Brain pericyte (primary cell): Measurements from ENCODE around the gene NUDT1.

Experiments
- DNase-seq: peaks from one replicate; pipeline ENCODE4 v3.0.0-alpha.2; 2012; ENCODE audit warnings: low read depth, low spot score

The NUDT1 gene

GRCh38 chr7:2241580-2242540 is at the start of gene NUDT1, which contains the start of gene MRM2:
Gene NUDT1, plus strand, starts transcription at chr7:2242226. Its CDS starts 2,349 bp downstream, at chr7:2244575.
Gene MRM2, minus strand, starts transcription at chr7:2242205. Its CDS starts 36 bp downstream, at chr7:2242169.
- DNase-seq, result no peak

GRCh38 chr7:2192831-2193534 is 49.0 kb upstream of the NUDT1 start:
- DNase-seq, result no peak

GRCh38 chr7:2193575-2194305 is 48.3 kb upstream of the NUDT1 start:
- no peak for DNase-seq

DNA sequence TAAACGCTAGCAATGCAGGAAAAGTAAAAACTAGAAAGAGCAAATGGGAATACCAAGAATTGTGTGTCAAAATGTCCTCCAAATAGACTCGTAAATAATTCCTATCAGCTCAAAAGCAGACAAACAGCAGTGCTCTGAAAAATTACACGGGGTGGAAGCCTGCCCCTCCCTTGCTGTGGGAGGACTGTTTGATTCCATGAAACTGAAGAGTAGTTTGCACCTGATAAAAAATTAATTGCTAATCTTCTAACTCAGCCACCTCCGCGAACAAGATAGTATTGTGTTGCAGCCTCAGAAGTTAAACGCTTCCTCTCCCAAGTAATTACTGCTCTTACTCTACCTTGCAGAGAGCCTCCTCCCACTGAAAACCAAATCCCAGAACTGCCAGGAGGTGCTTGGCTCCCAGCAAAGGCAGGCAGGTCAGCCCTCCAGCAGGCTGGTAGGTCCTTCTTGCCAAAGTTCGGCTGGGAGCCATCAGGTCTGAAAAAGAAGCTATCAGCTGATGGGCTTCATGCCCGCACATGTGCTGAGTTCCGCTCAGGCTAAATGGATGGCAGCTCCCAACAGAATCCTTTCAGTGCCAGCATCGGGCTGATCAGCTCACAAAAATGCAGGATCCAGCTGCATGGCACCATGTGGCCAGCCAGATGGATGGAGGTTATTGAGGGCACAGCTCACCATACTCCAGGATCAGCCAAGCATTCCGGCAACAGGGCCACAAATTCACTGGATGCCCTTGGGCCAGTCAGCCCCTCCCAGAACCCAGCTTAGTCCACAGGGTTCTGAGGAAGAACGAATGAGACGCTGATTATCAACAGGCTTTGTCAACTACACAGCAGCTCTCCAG is 46.4 kb upstream of the NUDT1 start:
- no peak for DNase-seq

GRCh38 chr7:2196381-2197378 is 45.3 kb upstream of the NUDT1 start:
- no peak for DNase-seq

DNA sequence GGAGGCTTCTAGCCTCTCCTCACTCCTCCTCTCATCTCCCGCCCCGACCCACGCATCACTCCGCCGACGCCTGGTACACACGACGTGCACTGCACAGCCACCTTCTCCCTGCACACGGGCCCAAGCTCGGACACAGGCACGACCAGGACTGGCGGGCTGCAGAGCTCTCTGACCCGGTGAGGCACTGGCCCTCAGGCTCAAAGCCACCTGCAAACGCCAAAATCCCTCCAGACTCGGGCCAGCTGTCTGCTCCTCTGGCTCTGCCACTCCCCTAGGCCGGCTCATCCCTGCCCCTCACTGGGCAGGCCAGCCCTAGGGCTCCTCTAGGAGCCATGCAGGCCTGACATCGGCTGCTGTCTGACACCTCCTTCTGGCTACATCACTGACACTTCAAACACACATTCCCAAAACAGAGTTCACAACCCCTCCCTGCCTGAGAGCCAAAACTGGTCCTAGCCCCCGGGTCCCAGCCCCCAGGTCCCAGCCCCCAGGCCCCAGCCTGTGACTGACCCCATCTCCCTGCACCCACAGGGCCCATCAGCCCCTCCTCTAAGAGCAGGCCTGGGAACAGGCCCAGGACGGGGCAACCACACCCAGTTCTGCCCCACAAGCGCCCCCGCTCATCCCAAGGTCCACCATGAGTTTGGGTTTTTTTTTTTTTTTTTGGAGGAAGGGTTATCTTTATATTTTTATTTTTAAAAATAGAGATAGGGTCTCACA is 44.4 kb upstream of the NUDT1 start:
- DNase-seq, result no peak

DNA sequence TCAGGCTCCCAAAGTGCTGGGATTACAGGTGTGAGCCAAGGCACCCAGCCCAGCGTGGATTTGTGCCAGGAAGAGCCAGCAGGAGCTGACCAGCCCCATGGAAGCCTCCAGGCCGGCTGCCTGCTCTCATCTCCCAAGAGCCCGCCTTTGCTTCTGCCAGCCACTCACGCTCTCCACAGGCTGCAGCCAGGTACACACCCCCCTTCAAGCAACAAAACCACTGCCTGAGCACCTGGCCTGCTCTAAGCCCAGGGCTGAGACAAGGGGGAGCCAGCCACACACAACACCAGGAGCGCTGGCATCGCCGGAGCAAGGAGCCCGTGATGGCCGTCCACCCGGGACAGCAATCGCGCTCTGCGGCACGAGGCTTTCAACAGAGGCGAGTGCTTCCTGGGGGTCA is 43.8 kb upstream of the NUDT1 start:
- DNase-seq, result no peak

GRCh38 chr7:2198760-2199159 is 43.3 kb upstream of the NUDT1 start:
- no peak for DNase-seq

- DNase-seq, result no peak
These were observed 42.5 kb upstream of the NUDT1 start for GRCh38 chr7:2199528-2199927.

- no peak for DNase-seq
These were observed 42.0 kb upstream of the NUDT1 start for GRCh38 chr7:2199956-2200583.

DNA sequence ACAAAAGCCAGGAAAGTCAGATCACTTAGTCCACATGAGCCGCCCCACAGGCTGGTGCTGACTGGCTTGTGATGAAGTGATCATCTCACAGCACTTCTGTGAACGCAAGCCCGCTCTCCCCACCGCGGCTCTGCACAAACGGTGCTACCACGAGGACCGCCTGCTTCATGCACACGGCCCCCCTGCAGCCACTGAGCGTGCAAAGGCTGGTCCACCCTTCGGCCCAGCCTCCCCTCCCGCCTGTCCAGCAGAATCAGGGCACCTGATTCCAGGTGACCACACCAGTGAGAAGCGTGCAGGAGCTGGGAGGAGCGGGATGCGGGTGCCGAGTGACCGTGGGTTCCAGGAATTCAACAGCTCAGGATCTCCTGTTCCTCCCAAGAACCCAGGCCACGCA is 41.4 kb upstream of the NUDT1 start:
- DNase-seq, result no peak

GRCh38 chr7:2201128-2201527 is 40.9 kb upstream of the NUDT1 start:
- no peak for DNase-seq

DNA sequence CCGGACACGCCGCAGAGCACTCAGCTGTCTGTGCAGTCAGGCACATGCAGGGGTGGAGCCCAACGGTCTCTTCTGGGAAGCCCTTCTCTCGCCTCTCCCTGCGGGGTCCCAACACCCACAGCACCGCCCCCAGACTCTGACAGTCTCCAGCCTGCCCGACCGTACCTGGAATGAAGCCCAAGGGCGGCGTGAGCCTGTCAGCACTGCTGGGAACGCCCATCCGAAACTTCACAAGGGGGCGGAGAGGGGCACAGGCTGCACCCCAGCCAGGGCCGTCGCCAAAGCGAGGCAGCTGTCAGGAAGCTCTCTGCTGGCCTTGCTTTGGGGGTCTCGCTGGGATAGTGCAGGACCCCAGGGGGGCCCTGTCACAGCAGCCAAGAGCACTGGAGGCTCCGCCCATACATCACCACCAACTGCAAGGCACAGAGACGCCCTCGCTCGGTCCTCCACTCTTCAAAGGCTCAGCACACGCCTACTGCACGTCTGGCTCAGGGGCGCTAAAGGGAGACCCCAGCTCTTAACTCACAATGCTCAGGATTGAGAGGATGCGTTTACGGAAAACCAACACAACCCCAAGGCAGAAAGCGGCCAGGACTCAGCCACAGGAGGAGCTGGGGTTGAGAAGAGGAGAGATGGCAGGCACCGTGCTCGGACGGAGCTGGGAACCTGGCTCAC is 40.2 kb upstream of the NUDT1 start:
- no peak for DNase-seq

DNA sequence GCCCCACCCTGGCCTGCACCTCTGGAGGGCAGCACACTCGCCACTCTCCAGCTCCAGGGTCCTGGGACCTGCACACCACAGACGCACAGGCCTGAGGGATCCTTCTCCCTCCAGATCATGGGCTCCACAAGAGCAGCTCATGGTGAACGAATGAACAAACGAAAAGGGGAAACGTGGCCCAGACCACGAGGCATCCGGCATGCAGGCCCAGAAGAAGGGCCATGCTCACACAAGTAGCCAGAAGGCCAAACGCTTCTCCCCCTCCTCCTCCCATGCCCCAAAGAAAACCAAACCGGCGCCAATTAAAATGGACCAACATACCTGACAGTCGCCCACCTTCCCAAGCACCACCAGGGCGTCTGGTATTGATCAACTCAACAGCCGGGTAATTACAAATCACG is 39.7 kb upstream of the NUDT1 start:
- no peak for DNase-seq

GRCh38 chr7:2202901-2203765 is 38.9 kb upstream of the NUDT1 start:
- no peak for DNase-seq

DNA sequence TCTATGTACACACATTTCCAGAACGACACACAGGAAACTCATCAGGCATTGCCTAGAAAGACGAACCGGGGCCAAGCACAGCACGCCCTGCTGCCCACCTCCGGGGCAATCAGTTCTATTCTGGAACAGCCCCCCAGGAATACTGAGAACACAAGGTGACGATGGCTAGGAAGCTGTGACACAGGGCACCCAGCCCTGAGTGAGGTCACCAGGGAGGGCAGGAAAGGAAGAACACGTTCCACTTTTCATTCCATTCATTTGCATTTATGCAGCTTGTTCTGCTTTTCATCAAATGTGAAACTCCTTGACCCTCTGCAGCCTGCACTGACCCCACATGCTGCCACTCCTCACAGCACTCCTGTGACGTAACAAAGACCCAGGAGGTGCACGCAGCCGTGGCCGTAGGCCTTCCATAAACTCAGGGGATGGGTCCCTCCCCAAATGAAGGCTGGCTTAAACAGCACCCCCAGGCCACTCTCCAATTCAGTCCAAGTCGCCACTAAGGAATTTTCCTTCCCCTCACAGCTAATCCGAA is 38.2 kb upstream of the NUDT1 start:
- DNase-seq, result no peak

- no peak for DNase-seq
These were observed 37.6 kb upstream of the NUDT1 start for GRCh38 chr7:2204446-2204845.
